HL-60 (cell line): ENCODE data around the gene PPL.

Source experiments
- CTCF ChIP-seq: IDR thresholded peaks from one replicate; pipeline ENCODE4 v1.5.1; 2011; ENCODE audit warnings: low read length, control low read depth, inconsistent platforms; ENCODE audit not compliant: insufficient read depth
- GABPA ChIP-seq: IDR thresholded peaks from 2 replicates; pipeline ENCODE4 v1.6.1; 2012; ENCODE audit warnings: low read depth
- POLR2AphosphoS5 ChIP-seq: IDR thresholded peaks from 2 replicates; pipeline ENCODE4 v1.6.1; 2012; ENCODE audit warnings: low read depth
- REST ChIP-seq: IDR thresholded peaks from 2 replicates; pipeline ENCODE4 v1.6.1; 2012; ENCODE audit warnings: low read depth; ENCODE audit not compliant: insufficient replicate concordance
- SPI1 ChIP-seq: IDR thresholded peaks from 2 replicates; pipeline ENCODE4 v1.6.1; 2012; ENCODE audit warnings: low read depth, mild to moderate bottlenecking, borderline replicate concordance

- TF ChIP-seq CTCF, result no peak
- TF ChIP-seq REST, result no peak
- no peak for TF ChIP-seq GABPA
- no peak for TF ChIP-seq SPI1
- no peak for TF ChIP-seq POLR2AphosphoS5
Measured at GRCh38 chr16:4840984-4841383, 96.0 kb downstream of the PPL start.
